8988T (cell line): ENCODE data around the gene PDS5A.
"Not testable (repeated sequence)": the region's sequence is repeated elsewhere in the genome, so short reads cannot be mapped to it uniquely, and the experiment has no call there.

Experiments used
- DNase-seq: peaks from one replicate; pipeline ENCODE4 v3.0.0; 2011

The PDS5A gene

DNA sequence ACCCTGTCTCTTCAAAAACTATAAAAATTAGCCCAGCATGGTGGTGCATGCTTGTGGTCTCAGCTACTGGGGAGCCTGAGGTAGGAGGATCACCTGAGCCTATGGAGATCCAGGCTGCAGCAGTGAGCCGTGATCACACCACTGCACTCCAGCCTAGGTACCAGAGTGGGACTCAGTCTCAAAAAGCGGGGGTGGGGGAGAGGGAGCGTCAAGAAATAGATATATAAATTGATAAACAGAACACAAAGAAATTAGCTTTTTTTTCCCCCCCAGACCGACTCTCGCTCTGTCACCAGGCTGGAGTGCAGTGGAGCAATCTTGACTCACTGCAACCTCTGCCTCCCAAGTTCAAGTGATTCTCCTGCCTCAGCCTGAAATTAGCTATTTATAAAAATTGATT, 14.1 kb downstream of the PDS5A start:
- DNase-seq, result no peak

DNA sequence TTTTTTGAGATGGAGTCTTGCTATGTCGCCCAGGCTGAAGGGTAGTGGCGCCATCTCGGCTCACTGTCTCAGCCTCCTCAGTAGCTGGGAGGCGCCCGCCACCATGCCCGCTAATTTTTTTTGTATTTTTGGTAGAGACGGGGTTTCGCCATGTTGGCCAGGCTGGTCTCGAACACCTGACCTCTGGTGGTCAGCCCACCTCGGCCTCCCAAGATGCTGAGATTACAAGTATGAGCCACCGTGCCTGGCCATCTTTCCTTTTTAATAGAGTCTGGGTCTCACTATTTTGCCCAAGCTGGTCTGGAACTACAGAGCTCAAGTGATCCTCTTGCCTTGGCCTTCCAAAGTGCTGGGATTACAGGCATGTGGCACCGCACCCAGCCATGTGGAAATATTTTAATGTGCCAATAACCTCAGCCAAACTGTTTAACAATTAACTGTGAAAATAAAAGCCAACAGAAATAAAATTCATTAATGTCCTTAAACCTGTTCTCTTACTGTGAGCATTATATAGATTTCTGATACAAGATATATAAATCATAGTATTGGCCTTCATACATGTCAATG, 16.3 kb downstream of the PDS5A start:
- DNase-seq, result no peak

DNA sequence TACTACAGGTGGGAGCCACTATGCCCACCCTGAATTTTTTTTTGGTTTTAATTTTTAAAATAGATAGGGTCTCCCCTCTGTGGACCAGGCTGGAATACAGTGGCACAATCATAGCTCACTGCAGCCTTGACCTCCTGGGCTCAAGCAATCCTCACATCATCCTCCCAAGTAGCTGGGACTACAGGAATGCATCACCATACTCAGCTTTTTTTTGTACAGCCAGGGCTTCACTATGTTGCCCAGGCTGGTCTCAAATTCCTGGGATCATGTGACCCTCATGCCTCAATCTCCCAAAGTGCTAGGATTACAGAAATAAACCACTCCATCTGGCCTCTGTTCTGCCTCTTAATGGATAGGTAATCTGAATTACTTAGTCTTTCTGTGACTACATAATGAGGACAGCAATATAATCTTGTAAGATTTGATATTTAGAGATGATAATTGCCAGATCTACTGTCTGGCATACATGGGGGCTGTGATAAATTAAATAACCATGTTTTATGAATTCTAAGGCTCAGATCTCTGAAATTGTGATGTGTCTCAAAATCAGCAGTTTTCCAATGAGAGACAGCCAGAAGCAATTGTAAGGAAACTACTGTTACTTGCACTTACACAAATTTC, 26.7 kb downstream of the PDS5A start:
- no peak for DNase-seq

GRCh38 chr4:39947963-39948362, 29.7 kb downstream of the PDS5A start:
- no peak for DNase-seq

GRCh38 chr4:39947417-39947816, 30.3 kb downstream of the PDS5A start:
- no peak for DNase-seq

- not testable (repeated sequence) for DNase-seq
These were observed 33.5 kb downstream of the PDS5A start for GRCh38 chr4:39944245-39944644.

GRCh38 chr4:39942507-39942906, 35.2 kb downstream of the PDS5A start:
- no peak for DNase-seq

DNA sequence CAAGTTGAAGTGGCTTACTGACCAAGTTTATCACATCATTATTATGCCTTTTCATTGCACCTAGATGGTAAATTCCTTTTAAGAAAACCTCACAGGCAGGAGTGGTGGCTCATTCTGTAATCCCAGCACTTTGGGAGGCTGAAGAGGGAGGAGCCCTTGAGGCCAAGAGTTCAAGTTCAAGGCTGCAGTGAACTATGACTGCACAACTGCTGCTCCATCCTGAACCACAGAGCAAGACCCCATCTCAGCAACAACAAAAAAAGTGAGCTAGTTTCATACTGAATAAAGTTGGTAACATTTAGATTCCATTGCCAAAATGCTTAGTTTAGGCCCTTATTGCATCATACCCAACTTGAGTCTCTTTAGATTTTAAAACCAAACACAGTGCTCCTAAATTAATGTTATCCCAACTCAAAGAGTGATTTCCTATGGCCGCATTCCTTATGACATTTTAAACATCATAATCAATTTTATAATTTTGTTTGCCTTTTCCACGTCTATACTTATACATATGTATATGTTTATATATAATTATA, 36.0 kb downstream of the PDS5A start:
- no peak for DNase-seq

DNA sequence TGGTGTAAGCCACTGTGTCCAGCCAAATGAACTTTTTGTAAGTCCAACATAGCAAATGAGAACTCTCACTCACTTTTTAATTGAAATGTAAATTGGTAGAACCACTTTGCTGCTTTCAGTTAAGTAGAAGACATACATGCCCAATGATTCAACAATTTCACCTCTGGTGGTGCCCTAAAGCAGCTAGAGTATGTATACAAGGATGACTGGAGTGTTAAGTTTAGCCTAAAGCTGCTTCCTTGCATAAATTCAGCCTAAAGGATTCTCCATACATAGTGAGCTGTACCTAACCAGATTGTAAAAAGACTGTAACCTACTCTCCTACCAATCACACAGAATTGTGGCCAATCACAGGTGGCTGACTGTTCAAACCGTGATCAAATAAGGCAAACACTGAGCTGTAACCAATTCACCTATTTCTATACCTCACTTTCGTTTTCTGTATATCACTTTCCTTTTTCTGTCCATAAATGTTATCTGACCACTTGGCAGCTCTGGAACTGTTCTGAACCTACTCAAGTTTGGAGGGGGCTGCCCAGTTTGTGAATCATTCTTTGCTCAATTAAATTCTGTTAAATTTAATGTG, 39.9 kb downstream of the PDS5A start:
- no peak for DNase-seq

DNA sequence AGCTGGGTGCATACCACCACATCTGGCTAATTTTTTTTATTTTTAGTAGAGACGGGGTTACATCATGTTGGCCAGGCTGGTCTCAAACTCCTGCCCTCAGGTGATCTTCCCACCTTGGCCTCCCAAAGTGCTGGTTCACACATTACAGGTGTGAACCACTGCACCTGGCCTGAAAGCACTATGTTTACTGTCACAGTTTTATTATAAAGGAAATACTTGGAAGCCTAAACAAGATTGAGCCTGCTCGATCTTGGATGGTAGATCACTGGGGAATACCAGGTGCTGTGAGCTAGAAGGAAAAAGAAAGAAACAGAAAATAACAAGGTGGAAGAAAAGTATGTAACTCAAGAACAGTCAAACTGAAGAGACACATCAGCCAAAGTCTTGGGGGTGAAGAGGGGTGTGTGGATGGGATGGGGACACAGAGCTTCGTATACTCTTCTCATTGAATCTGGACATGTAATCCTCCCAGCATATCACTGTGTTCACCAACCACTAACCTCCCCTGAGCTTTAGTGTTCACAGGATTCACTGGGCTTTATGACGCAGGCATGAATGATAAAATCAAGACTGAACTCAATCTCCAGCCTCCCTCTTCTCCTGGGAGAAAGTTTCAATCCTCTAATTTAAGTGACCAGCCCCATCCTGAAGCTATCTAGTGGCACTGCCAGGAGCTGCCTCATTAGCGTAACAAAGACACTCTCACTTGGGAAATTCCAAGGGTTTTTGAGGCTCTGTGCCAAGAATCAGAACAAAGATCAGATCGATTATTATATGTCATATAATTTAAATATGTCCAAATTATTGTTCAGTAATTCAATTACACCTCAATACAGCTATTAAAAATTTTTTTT, 40.9 kb downstream of the PDS5A start:
- DNase-seq, result no peak

- DNase-seq, result no peak
These were observed 43.8 kb downstream of the PDS5A start for GRCh38 chr4:39933671-39934590.

GRCh38 chr4:39932776-39933402, 44.8 kb downstream of the PDS5A start:
- DNase-seq, result no peak

DNA sequence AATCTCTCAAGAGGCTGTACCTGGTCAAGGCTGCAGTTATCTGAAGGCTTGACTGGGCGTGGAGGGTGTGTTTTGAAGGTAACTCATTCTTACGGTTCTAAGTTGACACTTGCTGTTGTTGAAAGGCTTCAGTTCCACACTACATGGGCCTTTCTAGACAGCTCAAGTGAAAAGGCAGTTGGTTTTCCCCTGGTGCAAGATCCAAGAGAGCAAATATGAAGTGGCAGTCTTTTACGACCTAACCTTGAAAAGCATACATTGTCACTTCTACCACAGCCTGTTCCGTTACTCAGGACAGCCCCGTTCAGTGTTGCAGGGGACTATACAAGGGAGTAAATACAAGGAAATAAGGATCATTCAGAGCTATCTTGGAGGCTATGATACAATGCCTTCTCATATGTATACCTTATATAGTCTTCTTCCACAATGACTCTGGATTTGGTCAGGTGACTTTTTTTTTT, 46.2 kb downstream of the PDS5A start:
- DNase-seq, result no peak

- no peak for DNase-seq
These were observed 49.2 kb downstream of the PDS5A start for GRCh38 chr4:39928538-39928937.

DNA sequence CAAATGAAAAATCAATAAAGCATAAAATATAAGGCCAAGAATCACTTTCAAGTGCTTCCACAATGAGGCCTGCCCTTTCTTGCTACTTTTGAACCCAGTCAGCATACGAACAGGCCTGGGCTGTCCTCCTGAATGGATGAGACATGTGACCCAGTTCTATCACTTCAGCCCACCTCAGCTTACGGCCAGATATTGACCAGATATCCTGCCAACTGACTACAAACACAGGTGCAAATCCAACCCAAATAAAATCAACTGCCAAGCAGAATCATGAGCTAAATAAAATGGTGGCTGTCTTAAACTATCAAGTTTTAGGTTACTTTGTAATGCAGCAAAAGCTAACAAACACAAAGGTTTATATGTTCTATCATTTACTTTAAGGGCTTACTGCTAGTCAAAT, 53.7 kb downstream of the PDS5A start:
- DNase-seq, result no peak

DNA sequence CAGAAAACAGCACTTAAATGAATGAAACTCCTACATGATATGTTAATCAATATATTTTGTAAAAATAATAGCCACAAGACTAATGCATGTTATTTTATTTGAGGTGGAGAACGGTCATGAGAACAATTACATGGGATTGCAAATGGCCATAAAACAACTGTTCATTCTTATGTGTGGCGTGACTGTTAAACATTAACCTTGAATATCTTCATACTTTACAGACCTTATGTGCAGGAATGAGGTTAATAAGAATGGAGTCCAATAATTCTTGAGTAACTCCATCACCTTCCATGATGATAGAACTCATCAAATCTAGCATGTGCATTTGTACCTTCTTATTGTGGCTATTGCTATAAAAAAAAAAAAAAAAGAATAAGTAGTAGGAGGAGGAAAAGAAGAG, 55.3 kb downstream of the PDS5A start:
- no peak for DNase-seq

- DNase-seq, result no peak
These were observed 64.2 kb downstream of the PDS5A start for GRCh38 chr4:39913471-39913870.

DNA sequence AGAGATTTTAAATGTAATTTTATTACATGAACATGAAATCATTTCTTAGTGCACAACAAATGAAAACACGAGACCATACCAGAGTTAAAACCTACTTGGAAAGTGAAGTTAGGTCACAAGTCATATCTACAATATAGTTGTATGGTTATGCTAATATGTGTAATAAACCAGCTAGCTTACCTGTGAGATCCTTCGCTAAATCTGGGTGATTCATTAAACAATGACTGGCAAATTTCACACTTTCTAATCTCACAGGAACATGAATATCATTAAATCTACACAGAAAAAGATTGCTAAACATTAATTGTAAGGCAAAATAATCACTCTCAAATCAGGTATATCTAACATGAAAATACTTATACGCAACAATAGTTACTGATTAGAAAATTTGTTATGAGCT, 67.6 kb downstream of the PDS5A start:
- no peak for DNase-seq

GRCh38 chr4:39908284-39908683, 69.4 kb downstream of the PDS5A start:
- DNase-seq, result no peak

GRCh38 chr4:39905656-39906055, 72.1 kb downstream of the PDS5A start:
- no peak for DNase-seq

GRCh38 chr4:39905019-39905418, 72.7 kb downstream of the PDS5A start:
- not testable (repeated sequence) for DNase-seq

DNA sequence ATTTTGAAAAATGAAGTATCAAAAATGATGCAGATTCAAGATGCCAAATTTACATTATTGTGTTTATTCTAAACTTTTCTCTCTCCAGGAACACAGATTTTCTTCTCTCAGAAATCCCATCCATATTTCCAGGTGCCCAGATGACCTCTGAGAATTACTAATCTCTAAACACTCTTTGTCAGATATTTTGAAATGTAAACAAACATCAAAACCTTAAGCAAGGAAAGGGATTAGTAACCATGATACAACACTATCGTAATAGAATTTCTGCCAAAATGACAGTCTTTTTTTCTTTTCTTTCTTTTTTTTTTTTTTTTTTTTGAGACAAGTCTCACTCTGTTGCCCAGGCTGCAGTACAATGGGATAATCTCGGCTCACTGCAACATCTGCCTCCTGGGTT, 76.7 kb downstream of the PDS5A start:
- no peak for DNase-seq
